ENCODE measurements around the gene BIVM. TPM values are rescaled to one million over a fixed set of nuclear protein-coding genes. Genes with fewer than 3 reads are reported as not detected.

BIVM gene
- total RNA-seq, 1 donor from 2014 or later: 7.9 TPM

- DNase-seq (ENCODE audit: low read depth) (no peak), FAIRE-seq (no peak)
- Histone ChIP-seq H3K27me3 (ENCODE audit: control insufficient read depth, insufficient read depth, low read length) (no peaks in the 10 kb centered on the region), H3K4me3 (ENCODE audit: low read depth, low read length) (no peak overlapping the region), H3K36me3 (ENCODE audit: control insufficient read depth, insufficient read depth, low read length) (no peaks in the 10 kb centered on the region)
- no peak for TF ChIP-seq CTCF (IDR thresholded peaks at IDR 0.05; ENCODE audit: insufficient read depth, low read length, severe bottlenecking)
Observed at GRCh38 chr13:102793611-102794355, 5.1 kb upstream of the BIVM start.

DNA sequence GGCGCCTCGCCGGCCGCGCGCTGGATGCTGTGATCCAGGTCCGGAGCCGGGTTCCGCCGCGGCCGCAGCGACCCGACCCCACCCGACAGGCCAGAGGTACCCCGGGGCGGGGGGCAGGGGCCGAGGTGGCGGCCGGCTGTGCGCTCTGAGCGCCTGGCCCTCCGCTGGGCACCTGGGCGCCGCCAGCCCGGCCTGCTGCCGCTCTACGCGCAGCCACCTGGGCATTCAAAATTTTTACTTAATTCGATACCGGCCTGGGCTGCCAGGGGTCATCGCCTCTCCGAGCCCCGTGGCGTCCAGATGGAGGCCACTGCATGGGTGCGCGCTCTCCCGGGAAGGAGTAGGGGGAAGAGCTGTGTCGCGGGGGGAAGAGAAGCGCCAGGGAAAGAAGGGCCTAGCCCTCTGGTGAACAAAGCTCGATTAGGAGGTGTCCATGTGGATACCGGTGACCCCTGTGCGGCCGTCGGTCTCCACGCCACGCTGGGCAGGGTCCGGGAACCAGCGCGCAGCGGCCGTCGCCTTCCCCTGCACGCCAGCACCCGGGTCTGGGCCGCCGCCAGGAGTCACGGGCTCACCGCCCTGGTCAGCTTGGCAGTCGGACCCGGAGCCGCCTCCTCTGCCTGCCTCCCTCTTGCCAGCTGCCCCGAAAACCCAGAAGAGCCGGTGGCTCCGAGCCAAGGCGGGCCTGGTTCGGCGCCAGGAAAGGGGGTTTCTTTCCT lies 666 bp downstream of the BIVM start:
- FAIRE-seq (no peak), DNase-seq (ENCODE audit: low read depth) (no peak)
- H3K27me3 ChIP-seq (ENCODE audit: control insufficient read depth, insufficient read depth, low read length): no peaks in the 10 kb centered on the region
- H3K36me3 ChIP-seq (ENCODE audit: control insufficient read depth, insufficient read depth, low read length): no peaks in the 10 kb centered on the region
- TF ChIP-seq CTCF (IDR thresholded peaks at IDR 0.05; ENCODE audit: insufficient read depth, low read length, severe bottlenecking): no peak
- H3K4me3 ChIP-seq (ENCODE audit: low read depth, low read length): peak overlapping the region; percentile 88

- TF ChIP-seq CTCF (IDR thresholded peaks at IDR 0.05; ENCODE audit: insufficient read depth, low read length, severe bottlenecking): peak; percentile 81
- Histone ChIP-seq H3K27me3 (ENCODE audit: control insufficient read depth, insufficient read depth, low read length) (no peaks in the 10 kb centered on the region), H3K36me3 (ENCODE audit: control insufficient read depth, insufficient read depth, low read length) (no peaks in the 10 kb centered on the region), H3K4me3 (ENCODE audit: low read depth, low read length) (peak overlapping the region; percentile 88)
- FAIRE-seq (no peak), DNase-seq (ENCODE audit: low read depth) (peak; percentile 49)
Observed at GRCh38 chr13:102800145-102801041, 1.5 kb downstream of the BIVM start.

DNA sequence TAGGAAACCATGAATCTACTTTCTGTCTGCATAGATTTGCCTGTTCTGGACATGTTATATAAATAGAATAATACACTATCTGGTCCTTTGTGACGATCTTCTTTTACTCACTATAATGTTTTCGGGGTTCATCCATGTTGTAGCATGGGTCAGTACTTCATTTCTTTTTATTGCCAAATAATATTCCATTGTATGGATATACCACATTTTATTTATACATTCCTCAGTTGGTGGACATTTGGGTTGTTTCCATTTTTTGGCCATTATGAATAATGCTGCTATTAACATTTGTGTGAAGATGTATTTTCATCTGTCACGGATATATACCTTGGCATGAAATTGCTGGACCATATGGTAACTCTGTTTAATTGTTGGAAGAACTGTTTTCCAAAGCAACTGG lies 6.8 kb downstream of the BIVM start:
- TF ChIP-seq CTCF (IDR thresholded peaks at IDR 0.05; ENCODE audit: insufficient read depth, low read length, severe bottlenecking): no peak
- peaks cover 1% of the 10 kb centered on the region for H3K36me3 ChIP-seq (ENCODE audit: control insufficient read depth, insufficient read depth, low read length)
- FAIRE-seq: no peak

GRCh38 chr13:102807699-102808098 lies 8.8 kb downstream of the BIVM start:
- TF ChIP-seq CTCF (IDR thresholded peaks at IDR 0.05; ENCODE audit: insufficient read depth, low read length, severe bottlenecking): no peak
- no peak for FAIRE-seq
- H3K27me3 ChIP-seq (ENCODE audit: control insufficient read depth, insufficient read depth, low read length): no peaks in the 10 kb centered on the region
- H3K4me3 ChIP-seq (ENCODE audit: low read depth, low read length): no peak overlapping the region
- no peak for DNase-seq (ENCODE audit: low read depth)
- peaks cover 1% of the 10 kb centered on the region for H3K36me3 ChIP-seq (ENCODE audit: control insufficient read depth, insufficient read depth, low read length)

More for the DNA sequence above, 6.8 kb downstream of the BIVM start:
- H3K4me3 ChIP-seq (ENCODE audit: low read depth, low read length): no peak overlapping the region
- H3K27me3 ChIP-seq (ENCODE audit: control insufficient read depth, insufficient read depth, low read length): no peaks in the 10 kb centered on the region
- DNase-seq (ENCODE audit: low read depth): no peak

All from bronchial epithelial cell (primary cell).